Measurements from ENCODE around the gene RTEL1.

DNA sequence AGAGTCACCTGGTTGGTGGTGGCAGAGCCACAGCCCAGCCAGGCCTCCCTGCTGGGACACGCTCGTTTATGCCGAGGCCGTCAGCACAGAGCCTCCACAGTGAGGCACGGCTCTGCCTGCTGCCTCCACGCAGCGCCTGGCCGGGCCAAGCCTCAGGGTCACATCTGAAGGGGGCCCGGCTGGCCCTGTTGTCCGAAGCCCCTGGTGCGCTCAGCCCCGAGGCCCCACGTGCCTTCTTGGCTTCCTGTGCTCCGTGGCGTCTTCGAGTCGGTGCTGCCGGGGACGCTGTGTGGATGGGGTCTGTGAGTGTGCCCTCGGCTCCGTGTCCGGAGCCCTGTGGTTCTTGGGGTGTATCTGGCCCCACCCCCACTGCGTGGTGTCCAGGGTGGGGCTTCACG, 28.0 kb downstream of the RTEL1 start:
- TF ChIP-seq, protein P1, sequence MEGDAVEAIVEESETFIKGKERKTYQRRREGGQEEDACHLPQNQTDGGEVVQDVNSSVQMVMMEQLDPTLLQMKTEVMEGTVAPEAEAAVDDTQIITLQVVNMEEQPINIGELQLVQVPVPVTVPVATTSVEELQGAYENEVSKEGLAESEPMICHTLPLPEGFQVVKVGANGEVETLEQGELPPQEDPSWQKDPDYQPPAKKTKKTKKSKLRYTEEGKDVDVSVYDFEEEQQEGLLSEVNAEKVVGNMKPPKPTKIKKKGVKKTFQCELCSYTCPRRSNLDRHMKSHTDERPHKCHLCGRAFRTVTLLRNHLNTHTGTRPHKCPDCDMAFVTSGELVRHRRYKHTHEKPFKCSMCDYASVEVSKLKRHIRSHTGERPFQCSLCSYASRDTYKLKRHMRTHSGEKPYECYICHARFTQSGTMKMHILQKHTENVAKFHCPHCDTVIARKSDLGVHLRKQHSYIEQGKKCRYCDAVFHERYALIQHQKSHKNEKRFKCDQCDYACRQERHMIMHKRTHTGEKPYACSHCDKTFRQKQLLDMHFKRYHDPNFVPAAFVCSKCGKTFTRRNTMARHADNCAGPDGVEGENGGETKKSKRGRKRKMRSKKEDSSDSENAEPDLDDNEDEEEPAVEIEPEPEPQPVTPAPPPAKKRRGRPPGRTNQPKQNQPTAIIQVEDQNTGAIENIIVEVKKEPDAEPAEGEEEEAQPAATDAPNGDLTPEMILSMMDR (IDR thresholded peaks at IDR 0.05) = no peak
- TF ChIP-seq POLR2A (IDR thresholded peaks at IDR 0.05) (no peak), EP300 (IDR thresholded peaks at IDR 0.05) (no peak)

Data from tibial nerve (tissue), 4 donors.